ENCODE results near the gene DBT.

DNA sequence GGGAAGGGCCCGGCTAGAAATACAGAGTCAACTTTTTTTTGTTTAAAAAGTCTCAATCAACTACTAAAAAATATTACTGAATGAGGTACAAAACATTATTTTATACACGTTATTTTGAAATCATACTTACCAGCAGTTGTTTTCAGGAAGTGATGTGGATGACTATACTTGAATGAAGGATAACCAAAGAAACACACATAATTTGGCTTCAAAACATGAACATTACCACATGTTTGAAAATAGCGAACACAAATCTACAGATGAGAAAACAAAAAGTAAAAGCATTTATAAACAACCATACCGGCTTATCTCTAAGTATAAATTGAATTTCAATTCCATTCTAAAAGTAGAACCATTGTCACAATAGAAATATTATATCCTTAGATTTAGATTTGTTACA, 9.0 kb downstream of the DBT start:
- TF ChIP-seq, protein P1, sequence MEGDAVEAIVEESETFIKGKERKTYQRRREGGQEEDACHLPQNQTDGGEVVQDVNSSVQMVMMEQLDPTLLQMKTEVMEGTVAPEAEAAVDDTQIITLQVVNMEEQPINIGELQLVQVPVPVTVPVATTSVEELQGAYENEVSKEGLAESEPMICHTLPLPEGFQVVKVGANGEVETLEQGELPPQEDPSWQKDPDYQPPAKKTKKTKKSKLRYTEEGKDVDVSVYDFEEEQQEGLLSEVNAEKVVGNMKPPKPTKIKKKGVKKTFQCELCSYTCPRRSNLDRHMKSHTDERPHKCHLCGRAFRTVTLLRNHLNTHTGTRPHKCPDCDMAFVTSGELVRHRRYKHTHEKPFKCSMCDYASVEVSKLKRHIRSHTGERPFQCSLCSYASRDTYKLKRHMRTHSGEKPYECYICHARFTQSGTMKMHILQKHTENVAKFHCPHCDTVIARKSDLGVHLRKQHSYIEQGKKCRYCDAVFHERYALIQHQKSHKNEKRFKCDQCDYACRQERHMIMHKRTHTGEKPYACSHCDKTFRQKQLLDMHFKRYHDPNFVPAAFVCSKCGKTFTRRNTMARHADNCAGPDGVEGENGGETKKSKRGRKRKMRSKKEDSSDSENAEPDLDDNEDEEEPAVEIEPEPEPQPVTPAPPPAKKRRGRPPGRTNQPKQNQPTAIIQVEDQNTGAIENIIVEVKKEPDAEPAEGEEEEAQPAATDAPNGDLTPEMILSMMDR (IDR thresholded peaks at IDR 0.05): no peak
- TF ChIP-seq POLR2A (IDR thresholded peaks at IDR 0.05): no peak

Data from heart left ventricle (tissue), 13 donors.